Uterus (tissue), 2 donors: ENCODE data around the gene E2F1.

ENCODE experiments used
- POLR2A ChIP-seq, 2 donors: fragments of 450-650 bp; IDR thresholded peaks; one replicate each; pipeline ENCODE4 v1.6.1; 2016; ENCODE audit warnings: antibody characterized with exemption in 2 of 2, mild to moderate bottlenecking in 1 of 2, moderate library complexity in 1 of 2
- TF ChIP-seq, protein P1 (sequence below), 4 experiments: fragments of 200-600 bp in 2 of 4; fragments of 450-650 bp in 2 of 4; sonication (generic) in 2 of 4; IDR thresholded peaks; one replicate each; pipeline ENCODE4 v1.5.1; 2016 to 2019; ENCODE audit warnings: antibody characterized with exemption in 4 of 4, mild to moderate bottlenecking in 2 of 4, moderate library complexity in 1 of 4

DNA sequence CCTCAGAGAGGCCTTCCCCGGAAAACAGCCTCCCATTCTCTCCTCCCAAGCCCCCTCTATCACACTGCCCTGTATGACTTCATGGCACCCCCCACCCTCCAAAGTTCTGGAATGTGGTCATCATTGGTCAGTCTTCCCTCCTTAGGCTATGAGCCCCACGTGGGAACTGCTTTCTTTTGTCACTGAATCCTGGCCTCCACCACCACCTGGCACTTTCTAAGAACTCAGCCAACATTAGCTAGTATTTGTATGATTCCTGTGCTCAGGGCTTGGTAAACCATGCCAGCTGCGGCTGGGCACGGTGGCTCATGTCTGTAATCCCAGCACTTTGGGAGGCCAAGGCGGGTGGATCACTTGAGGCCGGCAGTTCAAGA, 8.4 kb upstream of the E2F1 start:
- TF ChIP-seq, protein P1, sequence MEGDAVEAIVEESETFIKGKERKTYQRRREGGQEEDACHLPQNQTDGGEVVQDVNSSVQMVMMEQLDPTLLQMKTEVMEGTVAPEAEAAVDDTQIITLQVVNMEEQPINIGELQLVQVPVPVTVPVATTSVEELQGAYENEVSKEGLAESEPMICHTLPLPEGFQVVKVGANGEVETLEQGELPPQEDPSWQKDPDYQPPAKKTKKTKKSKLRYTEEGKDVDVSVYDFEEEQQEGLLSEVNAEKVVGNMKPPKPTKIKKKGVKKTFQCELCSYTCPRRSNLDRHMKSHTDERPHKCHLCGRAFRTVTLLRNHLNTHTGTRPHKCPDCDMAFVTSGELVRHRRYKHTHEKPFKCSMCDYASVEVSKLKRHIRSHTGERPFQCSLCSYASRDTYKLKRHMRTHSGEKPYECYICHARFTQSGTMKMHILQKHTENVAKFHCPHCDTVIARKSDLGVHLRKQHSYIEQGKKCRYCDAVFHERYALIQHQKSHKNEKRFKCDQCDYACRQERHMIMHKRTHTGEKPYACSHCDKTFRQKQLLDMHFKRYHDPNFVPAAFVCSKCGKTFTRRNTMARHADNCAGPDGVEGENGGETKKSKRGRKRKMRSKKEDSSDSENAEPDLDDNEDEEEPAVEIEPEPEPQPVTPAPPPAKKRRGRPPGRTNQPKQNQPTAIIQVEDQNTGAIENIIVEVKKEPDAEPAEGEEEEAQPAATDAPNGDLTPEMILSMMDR (IDR thresholded peaks at IDR 0.05) = no peak
- no peak for TF ChIP-seq POLR2A (IDR thresholded peaks at IDR 0.05)
